Subcutaneous adipose tissue (tissue), 4 donors: Measurements from ENCODE around the gene UBE2R2. TPM values are rescaled to one million over a fixed set of nuclear protein-coding genes. Genes with fewer than 3 reads are reported as not detected.

ENCODE experiments used
- total RNA-seq, 4 donors: library from RNA; depleted of rRNA; stranded (reverse); fragments of >200 nt; gene quantifications; one replicate each; pipeline ENCODE4 v1.1.0, GENCODE V29; 2016
- TF ChIP-seq, protein P1 (sequence below): fragments of 450-650 bp; IDR thresholded peaks from one replicate; pipeline ENCODE4 v1.5.1; 2016; ENCODE audit warnings: low read depth, mild to moderate bottlenecking, control low read depth, antibody characterized with exemption, moderate library complexity

The UBE2R2 gene
- total RNA-seq, 4 donors from 2014 or later: 32.4 to 36.9 (median 35.1) TPM

DNA sequence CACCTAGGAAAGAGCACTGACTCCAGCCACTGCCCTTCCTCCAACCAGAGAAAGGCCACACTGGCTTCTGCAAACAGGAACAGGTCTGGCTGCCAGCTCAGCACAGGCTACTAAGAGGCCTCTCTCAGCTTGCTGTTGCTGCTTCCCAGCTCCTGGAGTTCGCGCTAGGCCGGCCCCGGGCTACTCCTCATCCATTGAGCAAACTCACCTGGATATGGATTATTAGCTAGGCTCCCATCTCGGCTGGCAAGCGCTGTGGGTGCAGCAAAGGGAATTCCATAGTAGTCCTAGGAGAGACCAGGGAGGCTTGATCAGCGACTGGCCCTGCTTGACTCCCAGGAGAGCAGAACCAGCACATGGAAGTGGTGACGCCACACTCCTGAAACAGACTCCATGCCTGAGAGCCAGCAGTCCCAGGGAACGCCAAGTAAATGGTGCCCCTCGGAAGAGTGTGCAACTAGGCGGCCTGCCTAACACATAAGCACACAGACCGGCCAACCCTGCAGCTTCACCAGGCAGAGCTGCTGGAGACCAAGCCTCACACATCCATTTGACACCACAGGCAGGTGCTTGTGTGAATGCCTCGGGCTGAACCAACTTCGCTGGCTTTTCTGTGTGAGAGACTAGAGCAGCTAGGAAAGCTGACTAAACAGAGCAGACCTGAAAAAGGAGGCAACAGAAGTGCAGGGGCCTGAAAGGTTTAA lies 107.2 kb downstream of the UBE2R2 start:
- TF ChIP-seq, protein P1, sequence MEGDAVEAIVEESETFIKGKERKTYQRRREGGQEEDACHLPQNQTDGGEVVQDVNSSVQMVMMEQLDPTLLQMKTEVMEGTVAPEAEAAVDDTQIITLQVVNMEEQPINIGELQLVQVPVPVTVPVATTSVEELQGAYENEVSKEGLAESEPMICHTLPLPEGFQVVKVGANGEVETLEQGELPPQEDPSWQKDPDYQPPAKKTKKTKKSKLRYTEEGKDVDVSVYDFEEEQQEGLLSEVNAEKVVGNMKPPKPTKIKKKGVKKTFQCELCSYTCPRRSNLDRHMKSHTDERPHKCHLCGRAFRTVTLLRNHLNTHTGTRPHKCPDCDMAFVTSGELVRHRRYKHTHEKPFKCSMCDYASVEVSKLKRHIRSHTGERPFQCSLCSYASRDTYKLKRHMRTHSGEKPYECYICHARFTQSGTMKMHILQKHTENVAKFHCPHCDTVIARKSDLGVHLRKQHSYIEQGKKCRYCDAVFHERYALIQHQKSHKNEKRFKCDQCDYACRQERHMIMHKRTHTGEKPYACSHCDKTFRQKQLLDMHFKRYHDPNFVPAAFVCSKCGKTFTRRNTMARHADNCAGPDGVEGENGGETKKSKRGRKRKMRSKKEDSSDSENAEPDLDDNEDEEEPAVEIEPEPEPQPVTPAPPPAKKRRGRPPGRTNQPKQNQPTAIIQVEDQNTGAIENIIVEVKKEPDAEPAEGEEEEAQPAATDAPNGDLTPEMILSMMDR: no peak

DNA sequence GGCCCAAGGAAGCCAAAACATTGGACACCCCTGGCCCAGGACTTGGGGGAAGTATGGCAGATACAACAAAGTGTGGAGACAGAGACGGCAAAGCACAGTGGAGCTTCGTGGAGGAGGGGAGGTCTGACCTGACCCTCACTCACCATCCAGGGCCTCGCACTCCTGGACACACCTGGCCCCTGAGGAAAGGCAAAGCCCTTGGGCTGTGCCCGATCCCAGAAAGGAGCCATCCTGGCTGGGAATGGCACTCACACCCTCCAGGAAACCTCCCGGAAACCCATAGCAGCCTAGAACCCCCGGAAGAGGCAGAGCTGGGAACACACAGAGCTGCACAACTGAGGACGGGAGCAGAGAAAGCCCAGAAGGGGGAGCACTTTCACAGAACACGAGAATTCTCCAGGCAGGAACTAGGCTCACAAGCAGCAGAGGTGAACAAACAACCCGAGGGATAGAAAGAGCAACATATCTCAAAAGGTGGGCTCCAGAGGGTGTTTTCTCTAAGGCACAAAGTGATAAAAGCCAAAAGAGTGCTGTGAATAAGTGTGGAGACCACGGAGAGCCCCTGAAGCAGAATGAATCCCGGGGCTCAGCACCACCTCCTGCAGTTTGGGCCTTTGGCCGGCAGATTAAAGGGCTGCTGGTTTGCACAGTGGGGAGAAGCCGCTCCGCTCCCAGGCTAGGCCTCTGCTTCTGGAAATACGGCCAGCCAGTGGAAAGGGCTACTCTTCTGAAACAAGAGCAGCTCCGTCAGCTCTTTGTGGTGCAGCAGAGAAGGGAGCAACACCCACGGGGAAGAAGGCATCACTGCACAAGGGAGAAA lies 108.2 kb downstream of the UBE2R2 start:
- TF ChIP-seq, protein P1: no peak

DNA sequence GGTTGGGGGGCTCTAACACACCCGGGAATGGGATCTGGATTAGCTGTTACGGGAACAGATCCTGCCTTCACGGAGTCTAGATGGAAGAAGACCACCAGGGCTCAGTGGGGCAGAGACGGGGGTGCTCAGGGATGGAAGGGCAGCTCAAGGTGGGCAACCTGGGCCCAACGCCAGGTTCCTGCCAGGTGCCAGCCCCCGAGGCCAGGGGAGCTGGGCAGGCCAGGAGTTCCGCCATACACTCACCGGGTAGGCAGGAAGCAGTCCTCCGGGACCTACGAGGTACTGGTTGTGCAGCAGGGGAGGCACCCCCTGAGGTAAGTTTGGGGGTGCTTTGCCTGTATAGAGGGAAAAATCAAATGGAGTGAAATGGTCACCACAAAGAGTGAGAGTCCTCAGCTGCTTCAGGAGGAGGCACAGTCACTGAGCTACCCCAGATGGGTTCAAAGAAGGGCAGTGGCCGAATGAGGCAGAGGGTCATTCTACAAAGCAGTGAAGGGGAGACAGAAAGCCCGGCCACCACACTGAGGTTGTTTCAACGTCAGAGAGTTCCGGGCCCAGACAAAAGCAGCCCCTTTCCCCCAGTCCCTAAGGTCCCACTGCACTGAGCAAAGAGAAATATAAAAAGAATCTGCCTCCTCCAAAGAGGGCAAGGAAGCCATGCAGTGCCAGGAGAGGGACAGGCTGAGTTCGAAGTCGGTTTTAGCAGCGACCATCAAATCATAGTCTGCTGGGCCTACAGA lies 110.0 kb downstream of the UBE2R2 start:
- TF ChIP-seq, protein P1: no peak

DNA sequence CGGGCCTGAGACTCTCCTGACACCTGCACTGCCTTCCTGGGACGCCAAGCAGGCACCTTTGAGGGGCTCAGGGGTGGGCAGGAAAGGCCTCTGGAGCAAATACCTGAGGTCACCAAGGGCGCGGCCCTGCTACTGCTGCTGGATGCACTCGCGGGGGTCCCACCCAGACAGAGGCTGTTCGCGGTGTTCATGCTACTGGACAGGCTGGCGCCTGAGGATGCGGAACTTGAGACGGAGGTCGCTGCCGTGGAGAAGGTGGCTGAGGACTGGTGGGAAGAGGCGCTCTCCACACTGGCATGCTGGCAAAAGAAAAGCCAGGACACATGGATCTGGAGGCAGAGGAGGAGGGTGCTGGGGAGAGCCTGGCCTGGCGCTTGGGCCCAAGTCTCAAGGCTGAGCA lies 110.7 kb downstream of the UBE2R2 start:
- TF ChIP-seq, protein P1: no peak

DNA sequence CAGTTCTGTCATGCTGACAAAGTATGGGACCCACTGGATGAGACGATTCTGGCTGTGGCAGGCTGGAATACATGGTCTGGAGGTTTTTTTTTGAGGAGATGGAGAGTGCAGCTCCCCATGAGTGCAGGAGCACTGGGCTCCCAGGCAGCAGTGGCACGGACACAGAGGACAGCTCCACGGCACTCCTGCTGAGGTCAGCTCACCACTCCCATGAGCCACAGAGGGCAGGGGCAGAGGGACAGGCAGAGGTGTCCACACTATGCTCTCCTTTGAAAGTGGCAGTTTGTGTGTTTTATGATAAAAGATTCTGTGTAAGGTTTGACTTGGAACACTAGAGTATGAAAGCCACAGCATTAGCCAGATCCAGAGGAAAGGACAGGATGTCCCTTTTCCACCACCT lies 114.4 kb downstream of the UBE2R2 start:
- TF ChIP-seq, protein P1: no peak

DNA sequence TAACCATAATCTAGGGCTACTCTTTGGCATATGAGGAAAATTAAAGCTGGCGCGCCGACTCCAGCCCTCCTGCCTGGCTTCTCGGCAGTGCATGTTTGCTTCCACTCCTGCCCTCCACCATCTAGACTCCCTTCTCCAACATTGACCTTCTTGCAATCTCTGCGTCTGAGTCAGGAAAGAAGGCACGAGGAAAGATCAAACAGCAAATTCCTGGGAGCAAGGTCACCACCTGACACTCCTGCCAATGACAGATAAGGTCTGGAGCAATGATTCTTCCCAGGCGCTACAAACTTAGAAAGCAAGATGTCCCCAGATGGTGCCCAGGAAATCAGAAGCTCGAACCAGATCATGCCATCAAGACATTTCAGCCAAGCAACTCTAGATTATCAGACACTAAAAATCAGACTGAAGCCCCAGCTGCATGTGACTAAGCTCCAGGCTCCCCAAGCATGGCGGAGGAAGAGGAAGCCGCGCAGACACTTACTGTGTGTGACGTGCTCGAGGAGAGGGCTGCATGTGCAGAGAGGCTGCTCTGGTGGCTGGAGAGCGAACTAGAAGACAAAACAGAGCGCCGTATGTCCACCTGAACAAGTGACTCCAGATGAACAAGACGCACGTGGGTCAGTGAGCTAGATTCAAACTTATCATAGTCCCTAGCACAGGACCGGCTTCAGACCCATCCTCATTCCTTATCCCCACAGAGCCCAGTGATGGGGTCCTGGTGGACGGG lies 115.3 kb downstream of the UBE2R2 start:
- TF ChIP-seq, protein P1: no peak
